ENCODE data around the gene ZCCHC3. TPM values are rescaled to one million over a fixed set of nuclear protein-coding genes. Genes with fewer than 3 reads are reported as not detected.

The ZCCHC3 gene
- total RNA-seq, 2 experiments from 2014 or later = 28.4 to 29.0 TPM

- CTCF ChIA-PET = interaction anchor here (0.8 to 4.9 kb wide), 11 partner anchors 13 to 148 kb away, joined by 3 to 32 read pairs (median 4); no protein-coding TSS in a partner anchor
- peak overlapping the region; percentile 87 for H3K4me3 Mint-ChIP-seq
Observed at GRCh38 chr20:324177-325044, 27.0 kb downstream of the ZCCHC3 start.

GRCh38 chr20:325045-325888, 27.9 kb downstream of the ZCCHC3 start, which contains the start of gene SOX12:
Gene SOX12 (plus strand): TSS chr20:325552. CDS start chr20:325925, 373 bp downstream.
- ChIA-PET CTCF (interaction anchor here (0.6 to 4.9 kb wide), 10 partner anchors 13 to 147 kb away, joined by 3 to 32 read pairs (median 4); no protein-coding TSS in a partner anchor), POLR2A (interaction anchor here (1.0 to 3.4 kb wide), 4 partner anchors 12 to 82 kb away, joined by 3 to 49 read pairs (median 4); partner anchors contain the start of gene ZCCHC3)
- Mint-ChIP-seq H3K27me3 (ENCODE audit: low read depth) (no peaks in the 10 kb centered on the region), H3K4me1 (ENCODE audit: low read depth) (peaks cover 48% of the 10 kb centered on the region), H3K36me3 (ENCODE audit: low read depth) (peaks cover 2% of the 10 kb centered on the region), H3K9me3 (ENCODE audit: insufficient read depth) (no peaks in the 10 kb centered on the region), H3K4me3 (peak within 1 kb of the TSS; percentile 87), H3K27ac (peak within 1 kb of the TSS; percentile 90)
- peak; percentile 79 for ATAC-seq
- DNase-seq = peak; percentile 97

More at GRCh38 chr20:324177-325044, 27.0 kb downstream of the ZCCHC3 start:
- peak overlapping the region; percentile 90 for H3K27ac Mint-ChIP-seq
- H3K27me3 Mint-ChIP-seq (ENCODE audit: low read depth) = no peaks in the 10 kb centered on the region
- peaks cover 40% of the 10 kb centered on the region for H3K4me1 Mint-ChIP-seq (ENCODE audit: low read depth)
- H3K9me3 Mint-ChIP-seq (ENCODE audit: insufficient read depth) = no peaks in the 10 kb centered on the region
- ATAC-seq (peak; percentile 66), DNase-seq (peak; percentile 91)
- POLR2A ChIA-PET = interaction anchor here (0.8 to 3.4 kb wide), 5 partner anchors 14 to 36 kb away, joined by 3 to 49 read pairs (median 3); partner anchors contain the start of gene ZCCHC3
- H3K36me3 Mint-ChIP-seq (ENCODE audit: low read depth) = peaks cover 2% of the 10 kb centered on the region

- ATAC-seq = peak; percentile 0
- H3K27me3 Mint-ChIP-seq (ENCODE audit: low read depth) = no peaks in the 10 kb centered on the region
- H3K36me3 Mint-ChIP-seq (ENCODE audit: low read depth) = peaks cover 2% of the 10 kb centered on the region
- ChIA-PET POLR2A (interaction anchor here (1.0 to 3.4 kb wide), 3 partner anchors 11 to 81 kb away, joined by 3 to 49 read pairs (median 3); partner anchors contain the start of gene ZCCHC3), CTCF (interaction anchor here (1.0 to 2.2 kb wide), 2 partner anchors 32 to 60 kb away, joined by 4 to 6 read pairs; no protein-coding TSS in a partner anchor)
- peak overlapping the region; percentile 74 for H3K27ac Mint-ChIP-seq
- no peaks in the 10 kb centered on the region for H3K9me3 Mint-ChIP-seq (ENCODE audit: insufficient read depth)
- peak overlapping the region; percentile 74 for H3K4me3 Mint-ChIP-seq
- peaks cover 51% of the 10 kb centered on the region for H3K4me1 Mint-ChIP-seq (ENCODE audit: low read depth)
- DNase-seq = peak; percentile 57
Observed at GRCh38 chr20:325889-326644, 28.7 kb downstream of the ZCCHC3 start.

- H3K4me1 Mint-ChIP-seq (ENCODE audit: low read depth) = peaks cover 51% of the 10 kb centered on the region
- H3K9me3 Mint-ChIP-seq (ENCODE audit: insufficient read depth) = no peaks in the 10 kb centered on the region
- no peak overlapping the region for H3K27ac Mint-ChIP-seq
- ATAC-seq = no peak
- peak overlapping the region; percentile 74 for H3K4me3 Mint-ChIP-seq
- ChIA-PET POLR2A (interaction anchor here (3.4 kb wide), 1 partner anchor 28 kb away, joined by 49 read pairs; the partner anchor contains the start of gene ZCCHC3), CTCF (interaction anchor here (1.0 to 2.2 kb wide), 2 partner anchors 32 to 60 kb away, joined by 4 to 6 read pairs; no protein-coding TSS in a partner anchor)
- no peaks in the 10 kb centered on the region for H3K27me3 Mint-ChIP-seq (ENCODE audit: low read depth)
- no peak for DNase-seq
- H3K36me3 Mint-ChIP-seq (ENCODE audit: low read depth) = peaks cover 2% of the 10 kb centered on the region
Observed at GRCh38 chr20:326645-327185, 29.3 kb downstream of the ZCCHC3 start.

- Mint-ChIP-seq H3K27me3 (ENCODE audit: low read depth) (no peaks in the 10 kb centered on the region), H3K36me3 (ENCODE audit: low read depth) (peaks cover 2% of the 10 kb centered on the region), H3K27ac (no peak overlapping the region), H3K4me1 (ENCODE audit: low read depth) (peaks cover 51% of the 10 kb centered on the region), H3K9me3 (ENCODE audit: insufficient read depth) (no peaks in the 10 kb centered on the region), H3K4me3 (peak overlapping the region; percentile 74)
- ChIA-PET CTCF (no interaction called here), POLR2A (no interaction called here)
- DNase-seq (peak; percentile 76), ATAC-seq (no peak)
Observed at GRCh38 chr20:327186-328026, 30.0 kb downstream of the ZCCHC3 start.

- Mint-ChIP-seq H3K36me3 (ENCODE audit: low read depth) (peaks cover 2% of the 10 kb centered on the region), H3K9me3 (ENCODE audit: insufficient read depth) (no peaks in the 10 kb centered on the region), H3K27ac (peak overlapping the region; percentile 18), H3K27me3 (ENCODE audit: low read depth) (no peaks in the 10 kb centered on the region), H3K4me1 (ENCODE audit: low read depth) (peaks cover 51% of the 10 kb centered on the region), H3K4me3 (peak overlapping the region; percentile 74)
- ATAC-seq = no peak
- ChIA-PET POLR2A (no interaction called here), CTCF (interaction anchor here (1.5 to 3.5 kb wide), 2 partner anchors 18 to 103 kb away, joined by 5 to 26 read pairs; partner anchors contain the start of gene NRSN2)
- DNase-seq = no peak
Observed at GRCh38 chr20:328027-328974, 30.9 kb downstream of the ZCCHC3 start.

- Mint-ChIP-seq H3K4me1 (ENCODE audit: low read depth) (peaks cover 46% of the 10 kb centered on the region), H3K4me3 (peak overlapping the region; percentile 47), H3K9me3 (ENCODE audit: insufficient read depth) (no peaks in the 10 kb centered on the region), H3K36me3 (ENCODE audit: low read depth) (peaks cover 2% of the 10 kb centered on the region), H3K27me3 (ENCODE audit: low read depth) (no peaks in the 10 kb centered on the region), H3K27ac (peak overlapping the region; percentile 18)
- CTCF ChIA-PET = interaction anchor here (1.5 to 3.6 kb wide), 6 partner anchors 9 to 103 kb away, joined by 5 to 51 read pairs (median 16); partner anchors contain the start of gene NRSN2
- POLR2A ChIA-PET = interaction anchor here (0.7 kb wide), 1 partner anchor 102 kb away, joined by 4 read pairs; the partner anchor contains the start of gene DEFB129
- DNase-seq (no peak), ATAC-seq (no peak)
Observed at GRCh38 chr20:328975-329695, 31.8 kb downstream of the ZCCHC3 start.

GRCh38 chr20:329851-330232, 32.5 kb downstream of the ZCCHC3 start:
- peaks cover 2% of the 10 kb centered on the region for H3K36me3 Mint-ChIP-seq (ENCODE audit: low read depth)
- H3K27me3 Mint-ChIP-seq (ENCODE audit: low read depth) = no peaks in the 10 kb centered on the region
- ATAC-seq (no peak), DNase-seq (no peak)
- no peaks in the 10 kb centered on the region for H3K9me3 Mint-ChIP-seq (ENCODE audit: insufficient read depth)
- peaks cover 39% of the 10 kb centered on the region for H3K4me1 Mint-ChIP-seq (ENCODE audit: low read depth)
- ChIA-PET CTCF (interaction anchor here (0.8 to 3.6 kb wide), 16 partner anchors 10 to 192 kb away, joined by 3 to 51 read pairs (median 5); partner anchors contain the start of genes NRSN2 and ZCCHC3), POLR2A (interaction anchor here (0.7 kb wide), 1 partner anchor 103 kb away, joined by 4 read pairs; the partner anchor contains the start of gene DEFB129)
- H3K4me3 Mint-ChIP-seq = no peak overlapping the region
- no peak overlapping the region for H3K27ac Mint-ChIP-seq
